ENCODE measurements around the gene C16orf89.
"Not testable (repeated sequence)": the region's sequence is repeated elsewhere in the genome, so short reads cannot be mapped to it uniquely, and the experiment has no call there.

DNA sequence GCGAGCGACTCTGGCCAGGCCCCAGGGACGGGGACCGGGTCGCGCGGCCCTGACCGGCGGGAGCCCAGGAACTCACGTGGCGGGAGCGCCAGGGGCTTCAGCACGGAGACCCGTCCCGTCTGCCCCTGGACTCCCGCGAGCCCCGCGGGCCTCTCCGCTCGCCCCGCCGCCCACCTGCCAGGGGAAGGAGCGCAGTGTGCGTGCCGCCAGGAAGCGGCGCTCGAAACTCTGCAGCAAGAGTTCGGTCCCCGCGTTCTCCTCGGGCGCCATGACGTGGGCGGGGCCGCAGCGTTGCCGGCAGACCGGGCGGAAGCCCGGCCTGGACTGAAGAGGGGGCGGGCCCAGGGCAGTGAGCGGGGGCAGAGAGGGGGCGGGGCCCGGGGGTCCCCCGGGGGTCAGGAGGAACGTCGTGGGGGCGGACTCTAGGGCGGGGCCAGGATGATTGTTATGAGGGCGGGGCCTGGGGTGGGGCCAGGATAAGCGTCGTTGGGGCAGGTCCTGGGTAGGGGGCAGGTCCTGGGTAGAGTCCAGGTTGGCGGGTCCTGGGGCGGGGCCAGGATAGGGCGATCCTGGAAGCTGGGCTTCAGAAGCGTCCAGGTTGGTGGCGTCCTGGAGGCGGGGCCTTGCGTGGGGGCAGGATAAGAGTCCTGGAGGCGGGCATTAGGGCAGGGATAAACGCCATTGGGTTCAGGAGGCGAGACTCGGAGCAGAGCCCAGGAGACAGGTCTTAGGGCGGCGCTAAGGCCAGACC, 31.9 kb upstream of the C16orf89 start, which contains the start of gene EEF2KMT:
- TF ChIP-seq POLR2A (IDR thresholded peaks at IDR 0.05; ENCODE audit: extremely low read depth, insufficient read length); MYC (IDR thresholded peaks at IDR 0.05; ENCODE audit: low read depth, low read length): not testable (repeated sequence)
- TF ChIP-seq, protein P1, sequence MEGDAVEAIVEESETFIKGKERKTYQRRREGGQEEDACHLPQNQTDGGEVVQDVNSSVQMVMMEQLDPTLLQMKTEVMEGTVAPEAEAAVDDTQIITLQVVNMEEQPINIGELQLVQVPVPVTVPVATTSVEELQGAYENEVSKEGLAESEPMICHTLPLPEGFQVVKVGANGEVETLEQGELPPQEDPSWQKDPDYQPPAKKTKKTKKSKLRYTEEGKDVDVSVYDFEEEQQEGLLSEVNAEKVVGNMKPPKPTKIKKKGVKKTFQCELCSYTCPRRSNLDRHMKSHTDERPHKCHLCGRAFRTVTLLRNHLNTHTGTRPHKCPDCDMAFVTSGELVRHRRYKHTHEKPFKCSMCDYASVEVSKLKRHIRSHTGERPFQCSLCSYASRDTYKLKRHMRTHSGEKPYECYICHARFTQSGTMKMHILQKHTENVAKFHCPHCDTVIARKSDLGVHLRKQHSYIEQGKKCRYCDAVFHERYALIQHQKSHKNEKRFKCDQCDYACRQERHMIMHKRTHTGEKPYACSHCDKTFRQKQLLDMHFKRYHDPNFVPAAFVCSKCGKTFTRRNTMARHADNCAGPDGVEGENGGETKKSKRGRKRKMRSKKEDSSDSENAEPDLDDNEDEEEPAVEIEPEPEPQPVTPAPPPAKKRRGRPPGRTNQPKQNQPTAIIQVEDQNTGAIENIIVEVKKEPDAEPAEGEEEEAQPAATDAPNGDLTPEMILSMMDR (IDR thresholded peaks at IDR 0.05; ENCODE audit: low read depth, low read length), result not testable (repeated sequence)
- TF ChIP-seq, protein P2, sequence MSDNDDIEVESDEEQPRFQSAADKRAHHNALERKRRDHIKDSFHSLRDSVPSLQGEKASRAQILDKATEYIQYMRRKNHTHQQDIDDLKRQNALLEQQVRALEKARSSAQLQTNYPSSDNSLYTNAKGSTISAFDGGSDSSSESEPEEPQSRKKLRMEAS (IDR thresholded peaks at IDR 0.05; ENCODE audit: low read depth, low read length), result not testable (repeated sequence)

Measured in NB4 (cell line).